ENCODE measurements around the gene RUNX1.

DNA sequence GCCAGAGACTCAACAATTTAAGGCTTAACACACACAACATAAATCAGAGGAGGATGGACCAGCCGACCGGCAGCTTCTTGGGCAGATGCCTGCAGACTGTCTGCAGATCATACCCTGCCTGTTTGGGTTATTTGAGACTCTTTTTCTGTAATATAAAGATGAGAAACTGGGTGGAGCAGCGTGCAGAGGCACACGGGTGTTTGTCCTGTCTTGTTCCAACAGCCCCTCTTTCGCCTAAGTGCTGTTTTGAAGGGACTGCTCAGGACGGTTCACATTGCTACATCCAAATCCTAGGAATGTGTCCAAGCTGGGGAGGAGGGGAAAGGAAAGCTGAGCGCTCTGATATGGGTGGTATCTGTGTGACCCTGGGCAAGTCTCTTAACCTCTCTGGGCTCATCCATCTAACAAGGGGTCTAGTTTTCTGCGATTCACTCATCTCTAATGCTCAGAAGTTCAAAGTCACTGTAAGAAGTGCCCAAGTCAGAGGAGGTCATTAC lies 230.4 kb downstream of the RUNX1 start:
- TF ChIP-seq, protein P1, sequence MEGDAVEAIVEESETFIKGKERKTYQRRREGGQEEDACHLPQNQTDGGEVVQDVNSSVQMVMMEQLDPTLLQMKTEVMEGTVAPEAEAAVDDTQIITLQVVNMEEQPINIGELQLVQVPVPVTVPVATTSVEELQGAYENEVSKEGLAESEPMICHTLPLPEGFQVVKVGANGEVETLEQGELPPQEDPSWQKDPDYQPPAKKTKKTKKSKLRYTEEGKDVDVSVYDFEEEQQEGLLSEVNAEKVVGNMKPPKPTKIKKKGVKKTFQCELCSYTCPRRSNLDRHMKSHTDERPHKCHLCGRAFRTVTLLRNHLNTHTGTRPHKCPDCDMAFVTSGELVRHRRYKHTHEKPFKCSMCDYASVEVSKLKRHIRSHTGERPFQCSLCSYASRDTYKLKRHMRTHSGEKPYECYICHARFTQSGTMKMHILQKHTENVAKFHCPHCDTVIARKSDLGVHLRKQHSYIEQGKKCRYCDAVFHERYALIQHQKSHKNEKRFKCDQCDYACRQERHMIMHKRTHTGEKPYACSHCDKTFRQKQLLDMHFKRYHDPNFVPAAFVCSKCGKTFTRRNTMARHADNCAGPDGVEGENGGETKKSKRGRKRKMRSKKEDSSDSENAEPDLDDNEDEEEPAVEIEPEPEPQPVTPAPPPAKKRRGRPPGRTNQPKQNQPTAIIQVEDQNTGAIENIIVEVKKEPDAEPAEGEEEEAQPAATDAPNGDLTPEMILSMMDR (IDR thresholded peaks at IDR 0.05) = no peak
- no peak for TF ChIP-seq POLR2A (IDR thresholded peaks at IDR 0.05)
